Spleen (tissue), 11 donors: ENCODE data around the gene ORC3. TPM values are rescaled to one million over a fixed set of nuclear protein-coding genes. Genes with fewer than 3 reads are reported as not detected.
A peak's percentile ranks its signal among the peaks of the same experiment; 100 is the strongest.

Experiments
- DNase-seq: peaks from one replicate; pipeline ENCODE4 v3.0.0-alpha.2; 2020
- H3K27ac ChIP-seq, 8 donors: fragments of 200-600 bp; sonication (generic) in 7 of 8; 1 replicate in 4 of 8; 2 replicates in 4 of 8; pipeline versions ENCODE4 v1.5.0 to v1.8.0; 2016 to 2021; ENCODE audit warnings: inconsistent platforms in 4 of 8, mild to moderate bottlenecking in 4 of 8, moderate library complexity in 1 of 8
- H3K27me3 ChIP-seq, 7 donors: fragments of 200-600 bp; sonication (generic) in 6 of 7; replicated peaks in 1 of 7; 1 replicate in 4 of 7; 2 replicates in 3 of 7; pipeline versions ENCODE4 v1.5.0 to v1.8.0; 2016 to 2021; ENCODE audit warnings: inconsistent platforms in 3 of 7, mild to moderate bottlenecking in 1 of 7
- H3K36me3 ChIP-seq, 6 donors: fragments of 200-600 bp; sonication (generic) in 5 of 6; 1 replicate in 4 of 6; 2 replicates in 2 of 6; pipeline versions ENCODE4 v1.5.0 to v1.8.0; 2016 to 2021; ENCODE audit warnings: inconsistent platforms in 2 of 6
- H3K4me1 ChIP-seq, 6 donors: fragments of 200-600 bp; sonication (generic) in 5 of 6; 1 replicate in 3 of 6; 2 replicates in 3 of 6; pipeline versions ENCODE4 v1.5.0 to v1.8.0; 2016 to 2021; ENCODE audit warnings: inconsistent platforms in 3 of 6
- H3K4me3 ChIP-seq, 8 donors: fragments of 200-600 bp; sonication (generic) in 7 of 8; 1 replicate in 4 of 8; 2 replicates in 4 of 8; pipeline versions ENCODE4 v1.5.0 to v1.8.0; 2016 to 2021; ENCODE audit warnings: inconsistent platforms in 4 of 8, mild to moderate bottlenecking in 4 of 8, moderate library complexity in 2 of 8
- H3K9me3 ChIP-seq, 8 donors: fragments of 200-600 bp; sonication (generic) in 7 of 8; 1 replicate in 4 of 8; 2 replicates in 4 of 8; pipeline versions ENCODE4 v1.5.0 to v1.8.0; 2016 to 2021; ENCODE audit warnings: inconsistent platforms in 4 of 8
- POLR2A ChIP-seq, 3 donors: fragments of 450-650 bp; IDR thresholded peaks; one replicate each; pipeline ENCODE4 v1.5.1; 2017; ENCODE audit warnings: antibody characterized with exemption in 3 of 3, mild to moderate bottlenecking in 1 of 3
- POLR2AphosphoS5 ChIP-seq, 3 donors: sonication (generic); formaldehyde crosslinking; IDR thresholded peaks; one replicate each; pipeline ENCODE4 v1.5.1; 2017; ENCODE audit warnings: antibody characterized with exemption in 3 of 3
- WGBS, 5 donors: extraction: QIAGEN DNeasy Blood & Tissue Kit in 3 of 5; methylation state at CpG; one replicate each; pipeline versions ENCODE4 v1.1.5 to v1.1.7; 2013 to 2018; 5-methylcytosine and 5-hydroxymethylcytosine counted together
- intact Hi-C: fragments of 100-400 bp; cut with DNase I; formaldehyde crosslinking; loops from one replicate; pipeline ENCODE4 v1.15.0; 2023; ENCODE audit warnings: low total_unique reads
- polyA plus RNA-seq, 3 donors: library from polyadenylated mRNA; stranded (reverse); fragments of 200-250 nt; gene quantifications; one replicate each; pipeline ENCODE4 v1.2.1, GENCODE V29; 2013
- total RNA-seq, 7 donors: library from RNA; depleted of rRNA in 3 of 7; stranded (reverse); fragments of >200 nt in 3 of 7; fragmentation: NEBNext Ultra II Directional in 4 of 7; extraction: Animal tissue kit (Norgen Biotek cat#: 25700) in 4 of 7; gene quantifications; one replicate each; pipeline versions ENCODE4 v1.1.0 to v1.2.1, GENCODE V29; 2016 to 2021
- TF ChIP-seq, protein P1 (sequence below), 11 experiments: fragments of 200-600 bp in 7 of 11; fragments of 450-650 bp in 4 of 11; sonication (generic) in 4 of 11; IDR thresholded peaks in 8 of 11; conservative IDR thresholded peaks in 3 of 11; 1 replicate in 7 of 11; 2 replicates in 4 of 11; pipeline versions ENCODE4 v1.4.0 to v1.8.0; 2016 to 2021; ENCODE audit warnings: antibody characterized with exemption in 11 of 11, inconsistent platforms in 4 of 11, mild to moderate bottlenecking in 1 of 11
- donor health status: healthy with polysubstance abuse.
- donor health status: DM: no; HTN: no; CAD: no; lungs with moderate emphysema.
- donor health status: DM: no; HTN: no; CAD: no.
- donor health status: Bipolar disorder and iron deficiency.
- donor health status: healthy.
- donor health status: DM: no; HTN: no; CAD: no.
- donor health status: DM: yes; HTN: yes; CAD: no.

Gene ORC3
- total and polyA plus RNA-seq, 10 donors = 15.1 to 35.6 (median 20.0) TPM

DNA sequence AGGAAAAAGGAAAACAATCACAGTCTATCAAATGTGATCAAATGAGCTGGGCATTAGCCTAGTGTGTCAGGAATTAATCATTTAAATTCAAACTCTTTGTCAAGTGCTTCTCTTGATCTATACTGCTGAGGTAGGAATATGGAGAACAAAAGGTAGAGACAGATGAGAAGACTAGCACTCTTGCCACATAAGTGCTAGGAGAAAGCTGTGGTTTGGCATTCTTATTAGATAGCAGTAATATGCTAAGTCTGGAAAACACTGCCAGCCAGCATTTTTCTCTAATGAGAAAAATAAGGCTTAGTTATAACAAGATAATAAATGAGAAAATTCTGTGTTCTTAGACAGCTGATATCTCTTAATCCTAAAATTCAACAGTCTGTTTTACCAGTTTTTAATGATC is 38.9 kb downstream of the ORC3 start:
- DNase-seq = no peak
- TF ChIP-seq POLR2AphosphoS5 (IDR thresholded peaks at IDR 0.05) (no peak), POLR2A (IDR thresholded peaks at IDR 0.05) (no peak)
- TF ChIP-seq, protein P1, sequence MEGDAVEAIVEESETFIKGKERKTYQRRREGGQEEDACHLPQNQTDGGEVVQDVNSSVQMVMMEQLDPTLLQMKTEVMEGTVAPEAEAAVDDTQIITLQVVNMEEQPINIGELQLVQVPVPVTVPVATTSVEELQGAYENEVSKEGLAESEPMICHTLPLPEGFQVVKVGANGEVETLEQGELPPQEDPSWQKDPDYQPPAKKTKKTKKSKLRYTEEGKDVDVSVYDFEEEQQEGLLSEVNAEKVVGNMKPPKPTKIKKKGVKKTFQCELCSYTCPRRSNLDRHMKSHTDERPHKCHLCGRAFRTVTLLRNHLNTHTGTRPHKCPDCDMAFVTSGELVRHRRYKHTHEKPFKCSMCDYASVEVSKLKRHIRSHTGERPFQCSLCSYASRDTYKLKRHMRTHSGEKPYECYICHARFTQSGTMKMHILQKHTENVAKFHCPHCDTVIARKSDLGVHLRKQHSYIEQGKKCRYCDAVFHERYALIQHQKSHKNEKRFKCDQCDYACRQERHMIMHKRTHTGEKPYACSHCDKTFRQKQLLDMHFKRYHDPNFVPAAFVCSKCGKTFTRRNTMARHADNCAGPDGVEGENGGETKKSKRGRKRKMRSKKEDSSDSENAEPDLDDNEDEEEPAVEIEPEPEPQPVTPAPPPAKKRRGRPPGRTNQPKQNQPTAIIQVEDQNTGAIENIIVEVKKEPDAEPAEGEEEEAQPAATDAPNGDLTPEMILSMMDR (IDR thresholded peaks at IDR 0.05 in 8 of 11, conservative IDR thresholded peaks at IDR 0.05 in 3 of 11) = no peak

DNA sequence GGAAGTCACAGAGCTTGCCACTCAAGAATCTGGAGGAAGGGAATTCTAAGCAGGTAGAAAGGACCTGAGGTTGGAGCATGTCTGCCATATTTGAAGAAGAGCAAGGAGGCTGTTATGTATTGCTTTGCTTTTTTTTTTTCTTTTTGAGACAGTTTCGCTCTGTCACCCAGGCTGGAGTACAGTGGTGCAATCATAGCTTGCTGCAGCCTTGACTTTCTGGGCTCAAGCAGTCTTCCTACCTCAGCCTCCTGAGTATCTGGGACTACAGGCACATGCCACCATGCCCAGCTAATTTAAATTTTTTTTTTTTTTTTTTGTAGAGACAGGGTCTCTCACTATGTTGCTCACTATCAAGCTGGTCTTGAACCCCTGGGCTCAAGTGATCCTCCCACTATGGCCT is 40.8 kb downstream of the ORC3 start:
- no peak for TF ChIP-seq POLR2AphosphoS5 (IDR thresholded peaks at IDR 0.05)
- TF ChIP-seq, protein P1 (IDR thresholded peaks at IDR 0.05 in 8 of 11, conservative IDR thresholded peaks at IDR 0.05 in 3 of 11) = no peak
- TF ChIP-seq POLR2A (IDR thresholded peaks at IDR 0.05) = no peak
- WGBS, 5 donors = 92 to 100% (median 100%) methylated on average over 1 of the region's 1 CpG
- Histone ChIP-seq H3K27me3 (no peaks in the 10 kb centered on the region), H3K36me3 (peaks cover 0 to 66% (median 10%) of the 10 kb centered on the region in 6 donors), H3K27ac (no peak overlapping the region), H3K4me1 (peaks cover 0 to 13% (median 7%) of the 10 kb centered on the region in 6 donors), H3K9me3 (no peaks in the 10 kb centered on the region), H3K4me3 (no peak overlapping the region)
- intact Hi-C loops = no loop called here
- no peak for DNase-seq

More for the DNA sequence above, 38.9 kb downstream of the ORC3 start:
- peak overlapping the region in 1 of 8 donors; percentile 20 for H3K27ac ChIP-seq
- peaks cover 0 to 69% (median 6%) of the 10 kb centered on the region in 6 donors for H3K36me3 ChIP-seq
- peaks cover 0 to 13% (median 7%) of the 10 kb centered on the region in 6 donors for H3K4me1 ChIP-seq
- H3K27me3 ChIP-seq = no peaks in the 10 kb centered on the region
- H3K4me3 ChIP-seq = no peak overlapping the region
- no peaks in the 10 kb centered on the region for H3K9me3 ChIP-seq
- intact Hi-C loops = no loop called here

DNA sequence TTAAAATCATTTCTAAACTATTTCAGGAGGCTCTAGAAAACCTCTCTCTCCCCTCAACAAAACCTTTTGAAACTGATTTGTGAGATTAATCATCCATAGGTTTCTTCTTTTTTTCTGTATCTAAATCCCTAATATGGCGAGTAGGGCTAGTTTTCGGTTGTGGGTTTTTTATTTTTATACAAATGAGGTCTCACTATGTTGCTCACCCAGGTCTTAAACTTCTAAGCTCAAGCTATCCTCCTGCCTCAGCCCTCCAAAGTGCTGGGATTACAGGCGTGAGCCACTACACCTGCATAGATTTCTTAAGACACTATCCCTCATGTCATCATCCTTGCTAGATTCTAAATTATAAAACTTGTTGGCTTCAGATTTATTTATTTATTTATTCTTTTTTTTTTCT is 43.9 kb downstream of the ORC3 start:
- DNase-seq = no peak
- no peaks in the 10 kb centered on the region for H3K27me3 ChIP-seq
- TF ChIP-seq POLR2AphosphoS5 (IDR thresholded peaks at IDR 0.05) (no peak), POLR2A (IDR thresholded peaks at IDR 0.05) (no peak)
- TF ChIP-seq, protein P1 (IDR thresholded peaks at IDR 0.05 in 8 of 11, conservative IDR thresholded peaks at IDR 0.05 in 3 of 11) = no peak
- H3K9me3 ChIP-seq = no peaks in the 10 kb centered on the region
- H3K4me1 ChIP-seq = peaks cover 0 to 9% (median 5%) of the 10 kb centered on the region in 6 donors
- H3K4me3 ChIP-seq = no peak overlapping the region
- 71 to 97% (median 93%) methylated on average over 3 of the region's 3 CpGs for WGBS, 5 donors
- intact Hi-C loops = no loop called here
- no peak overlapping the region for H3K27ac ChIP-seq
- peaks cover 0 to 84% (median 17%) of the 10 kb centered on the region in 6 donors for H3K36me3 ChIP-seq

DNA sequence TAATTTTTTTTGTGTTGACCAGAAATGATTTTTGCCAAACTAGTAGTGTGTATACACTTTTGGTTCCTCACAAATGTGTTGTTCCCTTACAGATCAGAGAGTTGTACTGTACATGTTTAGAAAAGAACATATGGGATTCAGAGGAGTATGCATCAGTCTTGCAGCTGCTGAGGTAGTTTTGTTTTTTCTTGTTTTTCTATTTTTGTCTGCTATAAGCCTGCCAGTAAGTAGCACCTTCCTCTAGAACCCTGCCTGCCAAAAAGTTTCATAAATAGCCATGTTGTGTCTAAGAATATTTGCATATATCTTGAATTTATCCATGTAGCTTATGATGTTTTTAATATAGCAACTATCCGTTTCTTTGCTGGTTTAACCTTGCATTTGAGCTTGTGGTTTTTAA is 46.4 kb downstream of the ORC3 start:
- H3K4me3 ChIP-seq = no peak overlapping the region
- TF ChIP-seq POLR2AphosphoS5 (IDR thresholded peaks at IDR 0.05) = no peak
- TF ChIP-seq, protein P1 (IDR thresholded peaks at IDR 0.05 in 8 of 11, conservative IDR thresholded peaks at IDR 0.05 in 3 of 11) = no peak
- WGBS, 5 donors = 76 to 89% (median 85%) methylated on average over 1 of the region's 1 CpG
- no peak for DNase-seq
- no peak overlapping the region for H3K27ac ChIP-seq
- intact Hi-C loops = no loop called here
- H3K27me3 ChIP-seq = no peaks in the 10 kb centered on the region
- H3K36me3 ChIP-seq = peaks cover 0 to 85% (median 15%) of the 10 kb centered on the region in 6 donors
- H3K4me1 ChIP-seq = no peaks in the 10 kb centered on the region
- no peaks in the 10 kb centered on the region for H3K9me3 ChIP-seq
